Keratinocyte (primary cell): ENCODE data around the gene SUSD5. TPM values are rescaled to one million over a fixed set of nuclear protein-coding genes. Genes with fewer than 3 reads are reported as not detected.

ENCODE experiments used
- DNase-seq: peaks from one replicate; pipeline ENCODE4 v3.0.0-alpha.2; 2011; ENCODE audit warnings: low read depth, missing footprints, low spot score
- FAIRE-seq: peaks from 2 replicates; lab custom pipeline; 2011; peaks lifted over from hg19 to GRCh38; lab: Jason Lieb, UNC
- H2AFZ ChIP-seq: 2 replicates; pipeline ENCODE4 v1.6.0; 2012; ENCODE audit warnings: low read length, control low read depth, inconsistent platforms; ENCODE audit not compliant: control insufficient read depth
- H3K27ac ChIP-seq: 2 replicates; pipeline ENCODE4 v1.5.1; 2011; ENCODE audit warnings: low read length; ENCODE audit not compliant: control insufficient read depth, insufficient read depth
- H3K27me3 ChIP-seq: 3 replicates; pipeline ENCODE4 v1.6.0; 2011; ENCODE audit warnings: low read length; ENCODE audit not compliant: control insufficient read depth, insufficient read depth; ENCODE audit errors: extremely low read depth
- H3K36me3 ChIP-seq, 2 experiments: 2 replicates in 1 of 2; 3 replicates in 1 of 2; pipeline ENCODE4 v1.5.1; 2011; ENCODE audit warnings: low read length in 2 of 2, mild to moderate bottlenecking in 1 of 2; ENCODE audit not compliant: control insufficient read depth in 2 of 2, insufficient read depth in 2 of 2; ENCODE audit errors: extremely low read depth in 1 of 2
- H3K4me1 ChIP-seq: 3 replicates; pipeline ENCODE4 v1.5.1; 2011; ENCODE audit warnings: low read length; ENCODE audit not compliant: control insufficient read depth, insufficient read depth; ENCODE audit errors: extremely low read depth
- H3K4me2 ChIP-seq: 3 replicates; pipeline ENCODE4 v1.6.0; 2011; ENCODE audit warnings: low read depth, low read length; ENCODE audit not compliant: control insufficient read depth, insufficient read depth; ENCODE audit errors: extremely low read depth
- H3K4me3 ChIP-seq, 3 experiments: fragments of 200-600 bp in 1 of 3; sonication (generic) in 1 of 3; 2 replicates in 2 of 3; 3 replicates in 1 of 3; pipeline ENCODE4 v1.5.1; 2011 to 2016; ENCODE audit warnings: low read length in 3 of 3, mild to moderate bottlenecking in 3 of 3, control low read depth in 2 of 3, inconsistent platforms in 1 of 3, low read depth in 1 of 3, mixed read lengths in 1 of 3, mixed run types in 1 of 3, moderate library complexity in 1 of 3; ENCODE audit not compliant: control insufficient read depth in 2 of 3, insufficient read depth in 2 of 3; ENCODE audit errors: extremely low read depth in 1 of 3
- H3K79me2 ChIP-seq: 2 replicates; pipeline ENCODE4 v1.6.0; 2012; ENCODE audit warnings: low read length; ENCODE audit not compliant: control insufficient read depth, insufficient read depth
- H3K9ac ChIP-seq: 3 replicates; pipeline ENCODE4 v1.6.0; 2011; ENCODE audit warnings: low read length; ENCODE audit not compliant: control insufficient read depth, insufficient read depth; ENCODE audit errors: extremely low read depth
- H3K9me1 ChIP-seq: 3 replicates; pipeline ENCODE4 v1.6.0; 2011; ENCODE audit warnings: low read length; ENCODE audit not compliant: control insufficient read depth, insufficient read depth; ENCODE audit errors: extremely low read depth
- H3K9me3 ChIP-seq: 2 replicates; pipeline ENCODE4 v1.5.1; 2012; ENCODE audit warnings: low read depth, low read length; ENCODE audit not compliant: control insufficient read depth
- H4K20me1 ChIP-seq: 3 replicates; pipeline ENCODE4 v1.6.0; 2011; ENCODE audit warnings: low read length; ENCODE audit not compliant: control insufficient read depth, insufficient read depth; ENCODE audit errors: extremely low read depth
- CTCF ChIP-seq, 3 experiments: IDR thresholded peaks in 1 of 3; conservative IDR thresholded peaks in 1 of 3; optimal IDR thresholded peaks in 1 of 3; 2 replicates in 2 of 3; 3 replicates in 1 of 3; pipeline versions ENCODE3 to v1.5.1; 2011; ENCODE audit warnings: low read length in 3 of 3, mild to moderate bottlenecking in 3 of 3, moderate library complexity in 2 of 3, control low read depth in 1 of 3, inconsistent platforms in 1 of 3; ENCODE audit not compliant: insufficient read depth in 2 of 3; ENCODE audit errors: extremely low read depth in 1 of 3
- EZH2 ChIP-seq: IDR thresholded peaks from one replicate; pipeline ENCODE4 v1.6.1; 2012; ENCODE audit warnings: inconsistent platforms, mild to moderate bottlenecking, low read length, moderate library complexity
- dilution Hi-C: fragments of 300-500 bp; cut with MboI; formaldehyde crosslinking; loops from one replicate; pipeline ENCODE4 v1.7.0; 2020; ENCODE audit warnings: low sequenced_read_pairs; ENCODE audit not compliant: extremely low pct_ligation_motif_present
- polyA plus RNA-seq, 5 experiments: library from polyadenylated mRNA; depleted of rRNA in 3 of 5; stranded (reverse) in 3 of 5; stranded (forward) in 1 of 5; unstranded in 1 of 5; fragments of >200 nt; gene quantifications; 1 replicate in 1 of 5; 2 replicates in 3 of 5; 3 replicates in 1 of 5; pipeline versions ENCODE4 v1.2.1 to v1.2.3, GENCODE V29; 2011 to 2012; ENCODE audit warnings: missing spikeins in 2 of 5, low read depth in 1 of 5, low replicate concordance in 1 of 5

SUSD5 gene
- polyA plus RNA-seq, 1 donor (not counting 4 experiments of a cell fraction or from before 2014, with no cell fraction given): 0.05 TPM

- FAIRE-seq (no peak), DNase-seq (no peak)
- H3K27ac ChIP-seq: no peak overlapping the region
- H3K79me2 ChIP-seq: no peaks in the 10 kb centered on the region
- no peaks in the 10 kb centered on the region for H3K36me3 ChIP-seq
- H4K20me1 ChIP-seq: no peaks in the 10 kb centered on the region
- no peaks in the 10 kb centered on the region for H3K9me1 ChIP-seq
- H3K4me2 ChIP-seq: no peak overlapping the region
- no peaks in the 10 kb centered on the region for H3K4me1 ChIP-seq
- no peak for TF ChIP-seq EZH2
- no peak for TF ChIP-seq CTCF (optimal IDR thresholded peaks at IDR 0.05 in 1 of 3, IDR thresholded peaks at IDR 0.05 in 1 of 3, conservative IDR thresholded peaks at IDR 0.05 in 1 of 3; ENCODE audit: extremely low read depth in 1 of 3, insufficient read depth in 2 of 3, low read length in 3 of 3)
- H2AFZ ChIP-seq: no peak overlapping the region
- no peak overlapping the region for H3K4me3 ChIP-seq
- H3K9ac ChIP-seq: no peak overlapping the region
- H3K27me3 ChIP-seq: no peaks in the 10 kb centered on the region
- dilution Hi-C loops: no loop called here
- H3K9me3 ChIP-seq: no peaks in the 10 kb centered on the region
Observed at GRCh38 chr3:33167284-33167683, 51.3 kb downstream of the SUSD5 start.

- no peak for TF ChIP-seq EZH2
- TF ChIP-seq CTCF (optimal IDR thresholded peaks at IDR 0.05 in 1 of 3, IDR thresholded peaks at IDR 0.05 in 1 of 3, conservative IDR thresholded peaks at IDR 0.05 in 1 of 3; ENCODE audit: extremely low read depth in 1 of 3, insufficient read depth in 2 of 3, low read length in 3 of 3): no peak
- H3K27me3 ChIP-seq: no peaks in the 10 kb centered on the region
- H3K9ac ChIP-seq: no peak overlapping the region
- H3K4me3 ChIP-seq: no peak overlapping the region
- H2AFZ ChIP-seq: no peak overlapping the region
- H3K4me1 ChIP-seq: no peaks in the 10 kb centered on the region
- dilution Hi-C loops: no loop called here
- no peaks in the 10 kb centered on the region for H3K36me3 ChIP-seq
- no peak overlapping the region for H3K27ac ChIP-seq
- no peaks in the 10 kb centered on the region for H3K9me1 ChIP-seq
- DNase-seq (no peak), FAIRE-seq (no peak)
- H3K79me2 ChIP-seq: no peaks in the 10 kb centered on the region
- no peaks in the 10 kb centered on the region for H3K9me3 ChIP-seq
- H3K4me2 ChIP-seq: no peak overlapping the region
- no peaks in the 10 kb centered on the region for H4K20me1 ChIP-seq
Observed at GRCh38 chr3:33166095-33166494, 52.5 kb downstream of the SUSD5 start.
